Muscle of back (tissue), 11 donors: ENCODE measurements around the gene TRAPPC6A. TPM values are rescaled to one million over a fixed set of nuclear protein-coding genes. Genes with fewer than 3 reads are reported as not detected.
"Not testable (repeated sequence)": the region's sequence is repeated elsewhere in the genome, so short reads cannot be mapped to it uniquely, and the experiment has no call there.

Source experiments
- DNase-seq, 3 donors: peaks; one replicate each; pipeline versions ENCODE4 v3.0.0 to v3.0.0-alpha.2; 2013
- polyA plus RNA-seq, 10 donors: library from polyadenylated mRNA; unstranded; fragments of 120-200 nt; gene quantifications; one replicate each; pipeline ENCODE4 v1.2.1, GENCODE V29; 2013; ENCODE audit not compliant: insufficient read length in 10 of 10

TRAPPC6A gene
- polyA plus RNA-seq, 10 donors: 15.3 to 28.5 (median 19.5) TPM

GRCh38 chr19:45133661-45134060, 44.4 kb downstream of the TRAPPC6A start:
- no peak for DNase-seq

GRCh38 chr19:45130888-45131615, 47.0 kb downstream of the TRAPPC6A start:
- no peak for DNase-seq

GRCh38 chr19:45130236-45130635, 47.8 kb downstream of the TRAPPC6A start:
- no peak for DNase-seq

GRCh38 chr19:45128806-45129205, 49.2 kb downstream of the TRAPPC6A start:
- DNase-seq: no peak

DNA sequence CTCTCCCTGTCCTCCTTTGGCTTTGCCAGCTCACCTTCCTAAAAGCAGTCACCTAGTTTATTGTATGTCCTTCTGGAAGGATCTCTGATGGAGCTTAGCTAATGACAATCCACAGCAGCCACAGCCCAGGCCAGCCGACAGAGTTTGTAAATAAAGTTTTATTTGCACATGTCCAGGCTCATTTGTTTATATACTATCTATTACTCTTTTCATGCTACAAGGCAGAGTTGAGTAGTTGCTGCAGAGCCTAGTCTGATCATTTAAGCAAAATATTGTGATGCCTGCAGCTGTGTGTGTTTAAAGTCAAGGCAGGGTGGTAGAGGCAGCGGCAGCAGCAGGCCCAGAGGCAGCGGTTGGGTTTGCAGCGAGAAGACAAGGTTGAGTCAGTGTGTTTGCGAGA, 49.9 kb downstream of the TRAPPC6A start:
- no peak for DNase-seq

GRCh38 chr19:45126654-45127053, 51.4 kb downstream of the TRAPPC6A start:
- no peak for DNase-seq

GRCh38 chr19:45125975-45126493, 52.0 kb downstream of the TRAPPC6A start:
- DNase-seq: peak in 1 of 3 donors; percentile 36

- DNase-seq: no peak
Measured at GRCh38 chr19:45125360-45125759, 52.7 kb downstream of the TRAPPC6A start.

DNA sequence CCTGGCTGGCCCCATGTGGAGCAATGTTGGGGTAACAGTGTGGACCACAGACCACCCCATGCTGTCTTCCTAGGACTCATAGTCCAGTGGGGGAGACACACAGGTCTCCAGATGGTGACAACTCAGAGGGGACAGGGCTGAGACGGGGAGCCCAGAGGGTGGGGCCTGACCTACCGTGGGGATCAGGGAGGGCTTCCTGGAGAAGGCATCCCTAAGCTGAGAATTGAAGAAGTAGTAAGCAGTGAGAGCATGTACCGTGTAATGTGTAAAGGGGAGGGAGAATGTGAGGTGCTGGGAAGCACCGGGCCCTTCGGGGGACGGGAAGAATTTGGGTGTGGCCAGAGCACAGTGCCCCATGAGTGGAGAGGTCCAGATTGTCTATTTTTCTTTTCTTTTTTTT, 54.0 kb downstream of the TRAPPC6A start:
- no peak for DNase-seq

- DNase-seq: no peak
Measured at GRCh38 chr19:45123440-45123850, 54.6 kb downstream of the TRAPPC6A start.

- DNase-seq: no peak
Measured at GRCh38 chr19:45122832-45123231, 55.2 kb downstream of the TRAPPC6A start.

DNA sequence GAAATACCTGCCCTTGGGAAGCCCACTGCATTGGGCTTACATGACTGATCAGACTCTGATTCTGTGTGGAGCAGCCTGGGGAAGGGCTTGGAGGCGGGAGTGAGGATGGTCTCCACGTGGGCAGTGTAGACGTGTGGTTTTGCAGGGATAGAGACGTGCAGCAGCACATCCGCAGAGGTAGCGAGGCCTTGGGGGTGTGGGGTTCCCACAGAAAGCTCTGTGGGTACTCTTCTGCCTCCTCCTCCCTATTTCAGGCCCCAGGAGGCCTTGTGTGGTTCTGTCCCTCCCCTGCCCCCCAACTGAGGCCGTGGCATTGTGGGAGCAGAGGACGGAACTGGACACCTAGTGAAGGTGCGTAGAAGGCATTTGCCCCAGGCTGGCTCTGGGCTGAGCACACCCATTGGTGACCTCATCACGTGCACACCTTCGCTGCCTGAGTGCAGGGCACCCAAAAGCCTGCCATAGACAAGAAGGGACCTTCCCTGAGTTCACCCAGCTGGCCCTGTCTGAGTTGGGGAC, 56.2 kb downstream of the TRAPPC6A start:
- no peak for DNase-seq

GRCh38 chr19:45119582-45119981, 58.5 kb downstream of the TRAPPC6A start:
- DNase-seq: no peak

DNA sequence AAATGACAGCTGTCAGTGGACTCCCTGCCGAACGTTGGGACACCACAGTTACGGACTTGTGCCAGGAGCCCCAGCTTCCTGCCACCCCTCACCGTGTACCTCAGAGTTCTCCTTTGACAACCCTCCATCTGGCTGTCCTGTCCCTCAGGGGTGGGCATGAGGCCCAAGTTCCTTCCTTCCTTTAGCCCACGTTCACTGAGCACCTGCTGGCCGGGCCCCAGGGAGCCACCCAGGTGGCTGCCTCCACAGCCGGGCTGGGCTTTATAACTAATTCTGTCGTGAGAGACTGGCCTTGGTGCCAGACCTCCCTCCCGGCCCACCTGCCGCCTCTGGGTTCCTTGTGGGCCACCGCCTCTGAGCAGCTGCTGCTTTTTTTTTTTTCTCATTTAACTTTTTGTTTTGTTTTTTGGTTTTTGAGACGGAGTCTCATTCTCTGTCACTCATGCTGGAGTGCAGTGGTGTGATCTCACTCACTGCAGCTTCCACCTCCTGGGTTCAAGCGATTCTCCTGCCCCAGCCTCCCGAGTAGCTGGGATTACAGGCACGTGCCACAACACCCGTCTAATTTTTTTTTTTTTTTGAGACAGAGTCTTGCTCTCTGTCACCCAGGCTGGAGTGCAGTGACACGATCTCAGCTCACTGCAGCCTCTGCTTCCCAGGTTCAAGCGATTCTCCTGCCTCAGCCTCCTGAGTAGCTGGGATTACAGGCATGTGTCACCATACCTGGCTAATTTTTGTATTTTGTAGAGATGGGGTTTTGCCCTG, 59.3 kb downstream of the TRAPPC6A start:
- DNase-seq: not testable (repeated sequence)

DNA sequence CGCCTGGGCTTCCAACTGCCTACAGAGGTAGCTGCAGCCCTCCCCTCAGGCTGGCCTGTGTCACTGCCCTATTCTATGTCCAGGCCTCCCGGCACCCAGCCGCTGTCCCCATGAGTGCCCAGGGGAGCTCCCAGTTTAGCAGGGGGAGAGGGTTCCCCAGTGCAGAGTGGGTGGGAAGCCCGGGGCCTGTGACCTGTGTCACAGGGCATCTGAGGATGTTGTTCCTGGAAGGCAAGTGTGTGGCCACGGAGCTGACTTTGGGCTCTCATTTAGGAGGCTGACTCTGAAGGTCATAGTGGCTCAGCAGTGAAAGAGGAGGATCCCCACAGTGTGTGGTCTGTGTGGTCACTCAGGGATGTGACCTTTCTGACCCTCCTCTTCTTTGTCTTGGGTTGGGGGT, 59.9 kb downstream of the TRAPPC6A start:
- no peak for DNase-seq

DNA sequence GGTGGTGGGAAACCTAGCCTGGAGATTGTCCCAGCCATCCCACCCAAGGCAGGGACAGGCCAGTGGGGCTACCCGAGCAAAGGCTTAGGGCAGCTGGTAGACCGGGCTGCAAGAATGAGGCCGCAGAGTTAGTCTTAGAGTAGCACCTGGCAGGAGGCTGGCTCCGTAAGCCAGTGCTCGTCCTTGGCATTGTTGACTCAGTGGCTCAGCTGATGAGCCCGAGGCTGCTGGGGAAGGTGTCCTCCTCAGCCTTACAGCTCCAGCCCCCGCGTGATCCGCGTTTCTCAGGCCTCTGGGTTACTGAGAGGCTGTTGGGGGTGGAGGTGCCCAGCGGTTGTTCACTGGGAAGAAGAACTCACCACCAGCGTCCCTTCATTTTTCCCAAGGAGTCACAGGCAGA, 60.4 kb downstream of the TRAPPC6A start:
- no peak for DNase-seq

GRCh38 chr19:45117167-45117594, 60.9 kb downstream of the TRAPPC6A start:
- no peak for DNase-seq

DNA sequence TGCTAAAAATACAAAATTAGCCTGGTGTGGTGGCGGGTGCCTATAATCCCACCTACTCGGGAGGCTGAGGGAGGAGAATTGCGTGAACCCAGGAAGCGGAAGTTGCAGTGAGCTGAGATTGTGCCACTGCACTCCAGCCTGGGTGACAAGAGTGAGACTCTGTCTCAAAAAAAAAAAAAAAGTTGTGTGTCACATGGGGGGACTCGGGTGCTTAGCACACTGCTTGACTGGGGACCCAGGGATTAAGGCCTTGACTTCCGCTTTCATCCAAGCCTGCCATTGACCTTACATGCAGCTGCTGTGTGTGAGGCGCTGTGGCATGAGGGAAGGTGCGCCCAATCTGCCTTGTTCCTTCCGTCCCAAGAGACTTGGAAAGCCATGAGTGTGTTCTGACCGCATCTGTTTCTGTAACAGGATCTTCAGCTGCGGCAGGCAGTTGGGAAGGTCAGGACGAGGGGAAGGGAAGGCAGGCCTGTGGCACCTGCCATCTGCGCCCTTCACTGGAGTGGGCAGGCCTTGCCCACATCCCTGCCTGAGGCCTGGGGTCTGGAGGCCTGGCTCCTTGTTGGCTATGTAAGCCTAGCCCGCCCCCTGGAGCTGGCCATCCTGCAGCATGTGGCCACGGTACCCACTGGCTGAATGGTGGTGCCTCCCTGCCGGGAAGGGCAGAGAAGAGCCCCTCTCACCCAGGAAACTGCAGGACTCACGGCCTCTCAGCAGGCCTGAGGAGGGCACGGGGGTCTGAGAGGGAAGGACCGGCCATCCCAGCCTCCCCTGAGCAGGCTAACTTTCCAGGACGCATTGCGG, 62.0 kb downstream of the TRAPPC6A start:
- peak in 2 of 3 donors; percentile 57 to 59 for DNase-seq

- DNase-seq: no peak
Measured at GRCh38 chr19:45114116-45114515, 63.9 kb downstream of the TRAPPC6A start.

DNA sequence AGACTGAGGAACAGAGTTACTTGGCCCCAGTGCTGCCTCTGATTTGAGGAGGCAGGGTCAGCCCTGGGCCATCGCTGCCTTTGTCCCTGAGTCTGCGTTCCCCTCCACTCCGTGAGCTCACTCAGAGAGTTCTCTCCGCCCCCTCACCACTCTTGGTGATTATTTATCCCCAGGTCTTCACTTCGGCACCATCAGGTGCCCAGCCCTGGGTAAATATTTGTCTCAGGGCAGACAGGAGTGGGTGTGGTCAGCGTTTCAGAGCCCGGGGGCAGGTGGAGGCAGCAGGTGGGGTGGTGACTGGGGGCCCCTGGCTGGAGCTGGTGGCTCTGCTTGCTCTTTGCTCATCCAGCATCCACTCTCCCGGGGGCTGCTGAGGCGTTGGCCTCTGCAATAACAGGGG, 64.4 kb downstream of the TRAPPC6A start:
- no peak for DNase-seq
